GM12873 (cell line): ENCODE measurements around the gene RTP1.

ENCODE experiments used
- TF ChIP-seq, protein P1 (sequence below): IDR thresholded peaks from 2 replicates; pipeline ENCODE4 v1.5.1; 2012; ENCODE audit warnings: low read depth, mild to moderate bottlenecking, moderate library complexity, low read length, control low read depth; ENCODE audit not compliant: insufficient read depth; ENCODE audit errors: missing control alignments

RTP1 gene

DNA sequence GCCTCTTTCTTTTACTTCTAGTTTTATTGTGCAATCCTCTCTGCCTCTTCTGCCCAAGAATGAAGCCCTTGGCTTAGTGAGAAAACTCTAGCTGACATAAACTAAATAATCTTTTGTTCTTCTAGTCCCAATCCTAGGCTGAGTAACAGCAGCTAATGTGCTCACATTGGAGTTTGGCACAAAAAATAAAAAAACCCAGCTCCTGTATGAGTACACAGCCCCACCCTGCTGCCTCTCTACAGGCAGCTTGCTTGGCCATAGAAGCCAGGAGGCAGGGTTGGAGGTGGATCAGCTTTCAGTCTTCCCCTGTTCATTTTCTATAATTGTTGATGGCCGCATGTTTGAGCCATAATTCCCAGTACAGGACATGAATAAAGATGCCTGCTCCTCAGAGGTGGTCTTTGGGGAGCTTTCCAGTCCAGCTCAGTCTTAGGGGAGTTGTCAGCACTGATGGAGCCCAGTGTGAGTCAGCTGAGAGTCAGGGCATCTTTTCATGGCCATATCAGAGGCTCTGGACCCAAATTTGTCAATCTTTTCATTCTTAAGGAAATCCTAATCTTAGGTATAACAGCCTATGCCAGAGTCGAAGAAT, 46.7 kb downstream of the RTP1 start:
- TF ChIP-seq, protein P1, sequence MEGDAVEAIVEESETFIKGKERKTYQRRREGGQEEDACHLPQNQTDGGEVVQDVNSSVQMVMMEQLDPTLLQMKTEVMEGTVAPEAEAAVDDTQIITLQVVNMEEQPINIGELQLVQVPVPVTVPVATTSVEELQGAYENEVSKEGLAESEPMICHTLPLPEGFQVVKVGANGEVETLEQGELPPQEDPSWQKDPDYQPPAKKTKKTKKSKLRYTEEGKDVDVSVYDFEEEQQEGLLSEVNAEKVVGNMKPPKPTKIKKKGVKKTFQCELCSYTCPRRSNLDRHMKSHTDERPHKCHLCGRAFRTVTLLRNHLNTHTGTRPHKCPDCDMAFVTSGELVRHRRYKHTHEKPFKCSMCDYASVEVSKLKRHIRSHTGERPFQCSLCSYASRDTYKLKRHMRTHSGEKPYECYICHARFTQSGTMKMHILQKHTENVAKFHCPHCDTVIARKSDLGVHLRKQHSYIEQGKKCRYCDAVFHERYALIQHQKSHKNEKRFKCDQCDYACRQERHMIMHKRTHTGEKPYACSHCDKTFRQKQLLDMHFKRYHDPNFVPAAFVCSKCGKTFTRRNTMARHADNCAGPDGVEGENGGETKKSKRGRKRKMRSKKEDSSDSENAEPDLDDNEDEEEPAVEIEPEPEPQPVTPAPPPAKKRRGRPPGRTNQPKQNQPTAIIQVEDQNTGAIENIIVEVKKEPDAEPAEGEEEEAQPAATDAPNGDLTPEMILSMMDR, result no peak

DNA sequence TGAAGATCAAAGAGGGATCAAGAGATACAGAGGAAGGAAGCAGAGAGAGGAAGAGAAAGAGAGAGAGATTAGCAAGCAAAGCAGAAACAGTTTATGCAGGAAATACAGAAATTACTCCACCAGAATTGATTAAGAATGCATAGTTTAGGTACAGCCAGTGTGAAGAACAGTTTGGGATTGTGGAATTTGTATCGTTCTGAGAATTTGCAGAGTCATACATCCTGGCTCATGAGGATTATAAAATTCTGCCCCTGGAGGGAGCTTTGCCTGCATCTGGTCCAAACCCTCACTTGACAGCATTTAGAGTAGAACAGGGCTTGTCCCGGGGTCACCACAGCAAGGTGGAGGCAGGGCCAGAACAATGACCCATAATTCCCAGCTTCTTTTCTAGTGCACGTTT, 50.1 kb downstream of the RTP1 start:
- TF ChIP-seq, protein P1, result no peak
